K562 (cell line): ENCODE data around the gene ITPKB. TPM values are rescaled to one million over a fixed set of nuclear protein-coding genes. Genes with fewer than 3 reads are reported as not detected.

ENCODE experiments used
- ATAC-seq: fragments of 200-7000 bp; cut with Tn5 transposase; 3 replicates; pipeline ENCODE4 v1.9.1; 2020; ENCODE audit warnings: moderate library complexity
- BruUV-seq: library from RNA; stranded (reverse); fragments of 400-500 nt; replicated peaks from 2 replicates; lab custom pipeline; 2021; lab: Mats Ljungman, UMichigan
- CTCF ChIA-PET: fragments of 300-600 bp; formaldehyde crosslinking; extraction: SDS; loops from one replicate; lab custom pipeline; 2021; ENCODE audit warnings: low intra/inter-chr PET ratio; lab: Yijun Ruan, JAX
- POLR2A ChIA-PET: fragments of 300-600, 350-650 bp; sonication (Branson Sonifier 250); formaldehyde crosslinking; extraction: SDS; loops from one replicate; lab custom pipeline; 2021; ENCODE audit warnings: antibody characterized with exemption, inconsistent platforms; lab: Yijun Ruan, JAX
- DNase-seq, 4 experiments: peaks; one replicate each; pipeline versions ENCODE4 v3.0.0 to v3.0.0-alpha.2; 2011 to 2018; ENCODE audit warnings: low spot score in 3 of 4, mixed read lengths in 3 of 4; ENCODE audit errors: extremely low read depth in 1 of 4
- FAIRE-seq: peaks from 2 replicates; lab custom pipeline; 2011; peaks lifted over from hg19 to GRCh38; lab: Jason Lieb, UNC
- H2AFZ ChIP-seq: 2 replicates; pipeline ENCODE4 v1.6.0; 2011; ENCODE audit warnings: low read depth, low read length, control low read depth, inconsistent platforms
- H3K27ac ChIP-seq: fragments of 200-600 bp; 3 replicates; pipeline ENCODE4 v1.8.0; 2011; ENCODE audit warnings: low read depth, mild to moderate bottlenecking, control low read depth, inconsistent platforms, low read length, moderate library complexity, mixed read lengths; ENCODE audit errors: extremely low read depth
- H3K27me3 ChIP-seq, 2 experiments: fragments of 300-600 bp in 1 of 2; 2 replicates in 1 of 2; 3 replicates in 1 of 2; pipeline versions ENCODE4 v1.6.0 to v1.8.0; 2011; ENCODE audit warnings: inconsistent platforms in 2 of 2, low read length in 2 of 2, mild to moderate bottlenecking in 1 of 2, mixed read lengths in 1 of 2, moderate library complexity in 1 of 2; ENCODE audit not compliant: control insufficient read depth in 2 of 2, insufficient read depth in 2 of 2
- H3K36me3 ChIP-seq: fragments of 300-600 bp; 3 replicates; pipeline ENCODE4 v1.8.0; 2011; ENCODE audit warnings: mild to moderate bottlenecking, low read length, inconsistent platforms; ENCODE audit not compliant: control insufficient read depth, insufficient read depth
- H3K4me1 ChIP-seq, 2 experiments: fragments of 200-600 bp in 1 of 2; replicated peaks in 1 of 2; 2 replicates in 1 of 2; 3 replicates in 1 of 2; pipeline versions ENCODE4 v1.5.1 to v1.8.0; 2011; ENCODE audit warnings: inconsistent platforms in 2 of 2, low read length in 2 of 2, mild to moderate bottlenecking in 1 of 2, mixed read lengths in 1 of 2, moderate library complexity in 1 of 2; ENCODE audit not compliant: control insufficient read depth in 2 of 2, insufficient read depth in 2 of 2
- H3K4me2 ChIP-seq: 2 replicates; pipeline ENCODE4 v1.6.1; 2011; ENCODE audit warnings: low read length, control low read depth, inconsistent platforms, mixed read lengths; ENCODE audit not compliant: insufficient read depth
- H3K4me3 ChIP-seq: fragments of 200-600 bp; sonication (generic), shearing (Covaris generic); 2 replicates; pipeline ENCODE4 v1.5.1; 2016; ENCODE audit warnings: control low read depth, inconsistent platforms
- H3K79me2 ChIP-seq: fragments of 200-600 bp; 3 replicates; pipeline ENCODE4 v1.8.0; 2011; ENCODE audit warnings: low read length, inconsistent platforms; ENCODE audit not compliant: control insufficient read depth, insufficient read depth
- H3K9ac ChIP-seq, 2 experiments: 2 replicates each; pipeline versions ENCODE4 v1.6.0 to v1.6.1; 2011; ENCODE audit warnings: low read depth in 2 of 2, low read length in 2 of 2, control low read depth in 1 of 2, inconsistent platforms in 1 of 2, mild to moderate bottlenecking in 1 of 2, mixed read lengths in 1 of 2; ENCODE audit not compliant: insufficient read depth in 1 of 2
- H3K9me1 ChIP-seq: one replicate; pipeline ENCODE4 v1.6.0; 2011; ENCODE audit warnings: inconsistent platforms, mild to moderate bottlenecking, low read length, moderate library complexity; ENCODE audit not compliant: control insufficient read depth, insufficient read depth
- H3K9me3 ChIP-seq: replicated peaks from 2 replicates; pipeline ENCODE4 v1.5.1; 2011; ENCODE audit warnings: low read depth, low read length, inconsistent platforms; ENCODE audit not compliant: control insufficient read depth, insufficient read depth
- H4K20me1 ChIP-seq: replicated peaks from 2 replicates; pipeline ENCODE4 v1.6.1; 2011; ENCODE audit warnings: low read length, inconsistent platforms, mixed read lengths; ENCODE audit not compliant: control insufficient read depth, insufficient read depth
- CHD2 ChIP-seq: IDR thresholded peaks from 2 replicates; pipeline ENCODE4 v1.6.1; 2011; ENCODE audit warnings: low read depth, low read length
- PHB ChIP-seq: fragments of 250-450 bp; sonication (Bioruptor Pico); IDR thresholded peaks from 2 replicates; pipeline ENCODE4 v1.5.0; 2021
- SP1 ChIP-seq: sonication (generic); formaldehyde crosslinking; IDR thresholded peaks from 2 replicates; pipeline ENCODE4 v1.8.1; 2022; ENCODE audit warnings: mild to moderate bottlenecking, missing genetic modification reagents
- XRCC3 ChIP-seq: fragments of 450-650 bp; IDR thresholded peaks from 2 replicates; pipeline ENCODE4 v1.6.1; 2017; ENCODE audit warnings: mild to moderate bottlenecking, moderate library complexity
- ZNF586 ChIP-seq: fragments of 450-650 bp; formaldehyde crosslinking; conservative IDR thresholded peaks from 2 replicates; pipeline ENCODE4 v1.4.0; 2020; ENCODE audit warnings: mild to moderate bottlenecking, moderate library complexity
- WGBS: fragments of 100-300 bp; shearing (Covaris generic); methylation state at CpG from one replicate; pipeline ENCODE4 v1.1.6; 2016; ENCODE audit warnings: low coverage, mixed read lengths; ENCODE audit not compliant: insufficient coverage; ENCODE audit errors: missing lambda C conversion rate; 5-methylcytosine and 5-hydroxymethylcytosine counted together
- in situ Hi-C: fragments of 300-500 bp; cut with MboI; formaldehyde crosslinking; loops from 4 replicates; pipeline ENCODE4 v1.15.0; 2018; ENCODE audit warnings: inconsistent platforms, mixed read lengths
- intact Hi-C: fragments of 100-400 bp; cut with micrococcal nuclease; formaldehyde crosslinking; loops from 2 replicates; pipeline ENCODE4 v1.14.2; 2022
- polyA plus RNA-seq, 8 experiments: library from polyadenylated mRNA; depleted of rRNA in 4 of 8; stranded (reverse) in 5 of 8; unstranded in 3 of 8; fragments of >200 nt; fragmentation: Nextera tagmentation in 2 of 8; fragmentation: Illumina TruSeq in 1 of 8; extraction: Ambion mirVana in 2 of 8; extraction: Trizol in 1 of 8; gene quantifications; 2 replicates each; pipeline versions ENCODE4 v1.2.1 to v1.2.3, GENCODE V29; 2011 to 2014; ENCODE audit warnings: inconsistent platforms in 1 of 8, missing spikeins in 1 of 8
- total RNA-seq, 7 experiments: library from RNA; depleted of rRNA in 6 of 7; stranded (reverse); fragments of >200 nt in 6 of 7; fragmentation: Illumina TruSeq in 2 of 7; extraction: Trizol in 2 of 7; gene quantifications; 2 replicates each; pipeline versions ENCODE4 v1.2.1 to v1.2.3, GENCODE V29; 2011 to 2021; ENCODE audit warnings: low replicate concordance in 1 of 7
- TF ChIP-seq, protein P1 (sequence below): IDR thresholded peaks from 2 replicates; pipeline ENCODE4 v1.6.1; 2014; ENCODE audit warnings: antibody characterized with exemption
- TF ChIP-seq, protein P2 (sequence below): fragments of 250-450 bp; sonication (Bioruptor Pico); IDR thresholded peaks from 2 replicates; pipeline ENCODE4 v1.9.0; 2021; ENCODE audit warnings: mild to moderate bottlenecking

Gene ITPKB
- total and polyA plus RNA-seq, 9 of the 15 experiments (the other 6 are each of a cell fraction or from before 2014, with no cell fraction given): 0.01 to 0.22 TPM; not detected in 7

DNA sequence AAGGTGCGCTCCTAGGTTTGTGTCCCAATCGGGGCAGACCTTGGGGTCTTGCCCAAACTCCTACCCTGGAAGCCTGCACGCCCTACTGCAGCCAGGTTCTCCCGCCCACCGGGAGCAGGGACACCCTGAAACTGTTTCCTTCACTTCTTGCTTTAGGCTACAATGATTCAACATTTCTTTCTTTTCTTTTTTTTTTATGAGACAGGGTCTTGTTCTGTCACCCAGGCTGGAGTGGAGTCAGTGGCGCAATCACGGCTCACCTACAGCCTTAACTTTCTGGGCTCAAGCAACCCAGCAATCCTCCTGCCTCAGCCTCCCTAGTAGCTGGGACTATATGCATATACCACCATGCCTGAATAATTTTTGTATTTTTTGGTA is 75.8 kb downstream of the ITPKB start:
- TF ChIP-seq, protein P1, sequence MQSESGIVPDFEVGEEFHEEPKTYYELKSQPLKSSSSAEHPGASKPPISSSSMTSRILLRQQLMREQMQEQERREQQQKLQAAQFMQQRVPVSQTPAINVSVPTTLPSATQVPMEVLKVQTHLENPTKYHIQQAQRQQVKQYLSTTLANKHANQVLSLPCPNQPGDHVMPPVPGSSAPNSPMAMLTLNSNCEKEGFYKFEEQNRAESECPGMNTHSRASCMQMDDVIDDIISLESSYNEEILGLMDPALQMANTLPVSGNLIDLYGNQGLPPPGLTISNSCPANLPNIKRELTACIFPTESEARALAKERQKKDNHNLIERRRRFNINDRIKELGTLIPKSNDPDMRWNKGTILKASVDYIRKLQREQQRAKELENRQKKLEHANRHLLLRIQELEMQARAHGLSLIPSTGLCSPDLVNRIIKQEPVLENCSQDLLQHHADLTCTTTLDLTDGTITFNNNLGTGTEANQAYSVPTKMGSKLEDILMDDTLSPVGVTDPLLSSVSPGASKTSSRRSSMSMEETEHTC: no peak
- TF ChIP-seq, protein P2, sequence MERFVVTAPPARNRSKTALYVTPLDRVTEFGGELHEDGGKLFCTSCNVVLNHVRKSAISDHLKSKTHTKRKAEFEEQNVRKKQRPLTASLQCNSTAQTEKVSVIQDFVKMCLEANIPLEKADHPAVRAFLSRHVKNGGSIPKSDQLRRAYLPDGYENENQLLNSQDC (CRISPR knock-in tag): no peak
- TF ChIP-seq CHD2 (no peak), ZNF586 (CRISPR knock-in tag) (no peak), SP1 (CRISPR knock-in tag) (no peak), PHB (no peak), XRCC3 (no peak)
- Histone ChIP-seq H3K27me3 (peaks cover 58 to 96% of the 10 kb centered on the region in 2 experiments), H3K4me1 (no peaks in the 10 kb centered on the region; a peak in 1 of 5 replicates), H3K4me2 (no peak overlapping the region), H3K9ac (no peak overlapping the region; a peak in 1 of 4 replicates), H2AFZ (no peak overlapping the region), H3K4me3 (no peak overlapping the region), H3K27ac (no peak overlapping the region), H3K9me1 (no peaks in the 10 kb centered on the region), H4K20me1 (peaks cover 10% of the 10 kb centered on the region; the same call in 1 of the 2 replicates), H3K36me3 (no peaks in the 10 kb centered on the region), H3K79me2 (no peaks in the 10 kb centered on the region), H3K9me3 (no peaks in the 10 kb centered on the region)
- intact Hi-C loops: no loop called here
- no peak for DNase-seq
- POLR2A ChIA-PET: interaction anchor here (0.6 kb wide), 1 partner anchor 9 kb away, joined by 5 read pairs; no protein-coding TSS in a partner anchor
- no peak for ATAC-seq
- no TSS peak for BruUV-seq
- in situ Hi-C loops: no loop called here
- 0% methylated on average over 7 of the region's 7 CpGs for WGBS
- CTCF ChIA-PET: no interaction called here
- FAIRE-seq: no peak
